LHCN-M2 (cell line): ENCODE measurements around the gene RNF5. TPM values are rescaled to one million over a fixed set of nuclear protein-coding genes. Genes with fewer than 3 reads are reported as not detected.
A peak's percentile ranks its signal among the peaks of the same experiment; 100 is the strongest.
"Not testable (repeated sequence)": the region's sequence is repeated elsewhere in the genome, so short reads cannot be mapped to it uniquely, and the experiment has no call there.

Experiments
- DNase-seq: peaks from one replicate; pipeline ENCODE4 v3.0.0-alpha.2; 2012; ENCODE audit warnings: low read depth
- total RNA-seq: library from RNA; depleted of rRNA; stranded (reverse); fragments of >200 nt; gene quantifications from 2 replicates; pipeline ENCODE4 v1.2.3, GENCODE V29; 2014

The RNF5 gene
- total RNA-seq, 1 experiment from 2014 or later = 55.3 TPM

GRCh38 chr6:32189069-32189741 lies 11.0 kb downstream of the RNF5 start:
- DNase-seq = no peak

- no peak for DNase-seq
These were observed 11.5 kb downstream of the RNF5 start for GRCh38 chr6:32189742-32190053.

- DNase-seq = peak; percentile 85
These were observed 12.0 kb downstream of the RNF5 start, which contains the start of gene PBX2 for GRCh38 chr6:32190054-32190851. PBX2 (minus strand) TSS chr6:32190202; CDS start chr6:32189915, 287 bp downstream.

GRCh38 chr6:32190911-32191677 lies 12.9 kb downstream of the RNF5 start:
- DNase-seq = no peak

GRCh38 chr6:32191696-32192607 lies 13.7 kb downstream of the RNF5 start:
- DNase-seq = no peak

- DNase-seq = no peak
These were observed 14.4 kb downstream of the RNF5 start, which contains the start of gene GPSM3 for GRCh38 chr6:32192608-32193039. GPSM3 (minus strand) TSS chr6:32192643; CDS start chr6:32192513, 130 bp downstream.

- not testable (repeated sequence) for DNase-seq
These were observed 14.9 kb downstream of the RNF5 start for GRCh38 chr6:32193096-32193495.

- DNase-seq = no peak
These were observed 16.2 kb downstream of the RNF5 start for GRCh38 chr6:32194388-32194787.

GRCh38 chr6:32194825-32195651 lies 16.8 kb downstream of the RNF5 start:
- DNase-seq = peak; percentile 67

- peak; percentile 100 for DNase-seq
These were observed 17.4 kb downstream of the RNF5 start for GRCh38 chr6:32195652-32195901.

- DNase-seq = peak; percentile 81
These were observed 17.9 kb downstream of the RNF5 start for GRCh38 chr6:32195902-32196681.

GRCh38 chr6:32196682-32197616 lies 18.7 kb downstream of the RNF5 start:
- DNase-seq = no peak

- no peak for DNase-seq
These were observed 20.1 kb downstream of the RNF5 start for GRCh38 chr6:32198345-32198696.

GRCh38 chr6:32198866-32199265 lies 20.7 kb downstream of the RNF5 start:
- DNase-seq = no peak

GRCh38 chr6:32200711-32201475 lies 22.7 kb downstream of the RNF5 start:
- DNase-seq = no peak

- DNase-seq = no peak
These were observed 24.0 kb downstream of the RNF5 start for GRCh38 chr6:32202186-32202585.

GRCh38 chr6:32203426-32204267 lies 25.4 kb downstream of the RNF5 start:
- no peak for DNase-seq
